ENCODE data around the gene FADS2.

DNA sequence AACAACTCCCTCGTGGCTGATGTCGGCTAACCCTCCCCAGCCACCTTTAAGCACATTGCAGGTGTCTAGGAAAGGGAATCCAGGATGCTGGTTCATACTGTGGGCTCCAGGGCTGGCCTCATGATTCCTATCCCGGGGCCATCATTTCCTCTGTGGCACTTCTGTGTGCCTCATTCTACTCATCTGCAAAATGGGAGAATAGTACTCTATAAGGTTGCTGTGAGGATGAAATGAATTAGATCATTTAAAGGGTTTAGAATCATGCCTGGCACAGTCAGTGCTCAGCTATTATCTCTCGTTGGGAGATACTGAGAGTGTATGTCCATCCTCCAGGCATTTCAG, 67.6 kb downstream of the FADS2 start:
- TF ChIP-seq, protein P1, sequence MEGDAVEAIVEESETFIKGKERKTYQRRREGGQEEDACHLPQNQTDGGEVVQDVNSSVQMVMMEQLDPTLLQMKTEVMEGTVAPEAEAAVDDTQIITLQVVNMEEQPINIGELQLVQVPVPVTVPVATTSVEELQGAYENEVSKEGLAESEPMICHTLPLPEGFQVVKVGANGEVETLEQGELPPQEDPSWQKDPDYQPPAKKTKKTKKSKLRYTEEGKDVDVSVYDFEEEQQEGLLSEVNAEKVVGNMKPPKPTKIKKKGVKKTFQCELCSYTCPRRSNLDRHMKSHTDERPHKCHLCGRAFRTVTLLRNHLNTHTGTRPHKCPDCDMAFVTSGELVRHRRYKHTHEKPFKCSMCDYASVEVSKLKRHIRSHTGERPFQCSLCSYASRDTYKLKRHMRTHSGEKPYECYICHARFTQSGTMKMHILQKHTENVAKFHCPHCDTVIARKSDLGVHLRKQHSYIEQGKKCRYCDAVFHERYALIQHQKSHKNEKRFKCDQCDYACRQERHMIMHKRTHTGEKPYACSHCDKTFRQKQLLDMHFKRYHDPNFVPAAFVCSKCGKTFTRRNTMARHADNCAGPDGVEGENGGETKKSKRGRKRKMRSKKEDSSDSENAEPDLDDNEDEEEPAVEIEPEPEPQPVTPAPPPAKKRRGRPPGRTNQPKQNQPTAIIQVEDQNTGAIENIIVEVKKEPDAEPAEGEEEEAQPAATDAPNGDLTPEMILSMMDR (IDR thresholded peaks at IDR 0.05 in 4 of 5, conservative IDR thresholded peaks at IDR 0.05 in 1 of 5), result no peak
- no peak for TF ChIP-seq POLR2A (IDR thresholded peaks at IDR 0.05)

All from gastrocnemius medialis (tissue), 4 donors.